GM19351 (cell line): Measurements from ENCODE around the gene NLRP12.
A peak's percentile ranks its signal among the peaks of the same experiment; 100 is the strongest.
"Not testable (repeated sequence)": the region's sequence is repeated elsewhere in the genome, so short reads cannot be mapped to it uniquely, and the experiment has no call there.

Source experiments
- ATAC-seq: cut with Tn5 transposase; IDR thresholded peaks from one replicate; pipeline ENCODE4 v1.9.1; 2021; ENCODE audit warnings: mild to moderate bottlenecking, moderate library complexity; ENCODE audit not compliant: unreplicated experiment

The NLRP12 gene

GRCh38 chr19:53832861-53833260, 8.7 kb upstream of the NLRP12 start:
- ATAC-seq = not testable (repeated sequence)

GRCh38 chr19:53828531-53828930, 4.4 kb upstream of the NLRP12 start:
- ATAC-seq = no peak

- ATAC-seq = no peak
Observed at GRCh38 chr19:53826876-53827275, 2.8 kb upstream of the NLRP12 start.

GRCh38 chr19:53823380-53824120, 564 bp downstream of the NLRP12 start:
- no peak for ATAC-seq

- ATAC-seq = no peak
Observed at GRCh38 chr19:53819861-53820260, 4.3 kb downstream of the NLRP12 start.

GRCh38 chr19:53818756-53819155, 5.4 kb downstream of the NLRP12 start:
- ATAC-seq = no peak

GRCh38 chr19:53813996-53814395, 10.1 kb downstream of the NLRP12 start:
- no peak for ATAC-seq

- no peak for ATAC-seq
Observed at GRCh38 chr19:53812335-53812734, 11.8 kb downstream of the NLRP12 start.

- ATAC-seq = no peak
Observed at GRCh38 chr19:53810891-53811290, 13.2 kb downstream of the NLRP12 start.

GRCh38 chr19:53810187-53810546, 13.9 kb downstream of the NLRP12 start:
- no peak for ATAC-seq

GRCh38 chr19:53809518-53810186, 14.5 kb downstream of the NLRP12 start:
- no peak for ATAC-seq

- no peak for ATAC-seq
Observed at GRCh38 chr19:53808710-53809125, 15.4 kb downstream of the NLRP12 start.

- no peak for ATAC-seq
Observed at GRCh38 chr19:53801257-53801656, 22.9 kb downstream of the NLRP12 start.

GRCh38 chr19:53795019-53795418, 29.1 kb downstream of the NLRP12 start:
- ATAC-seq = no peak

- peak; percentile 63 for ATAC-seq
Observed at GRCh38 chr19:53792721-53793433, 31.2 kb downstream of the NLRP12 start.

GRCh38 chr19:53789708-53790678, 34.1 kb downstream of the NLRP12 start:
- no peak for ATAC-seq

- no peak for ATAC-seq
Observed at GRCh38 chr19:53787266-53787665, 36.8 kb downstream of the NLRP12 start.

- ATAC-seq = no peak
Observed at GRCh38 chr19:53786744-53787143, 37.4 kb downstream of the NLRP12 start.

- ATAC-seq = no peak
Observed at GRCh38 chr19:53785196-53785889, 38.8 kb downstream of the NLRP12 start.

- no peak for ATAC-seq
Observed at GRCh38 chr19:53782698-53783097, 41.4 kb downstream of the NLRP12 start.
